H1 (cell line): Measurements from ENCODE around the gene CFAP107. TPM values are rescaled to one million over a fixed set of nuclear protein-coding genes. Genes with fewer than 3 reads are reported as not detected.

Source experiments
- CTCF ChIA-PET: fragments of 300-600 bp; sonication (Branson Sonifier 250); formaldehyde crosslinking; loops from one replicate; lab custom pipeline; 2021; ENCODE audit not compliant: partially characterized antibody; lab: Charles Lee
- POLR2A ChIA-PET: fragments of 300-600 bp; sonication (Branson Sonifier 250); formaldehyde crosslinking; loops from one replicate; lab custom pipeline; 2021; ENCODE audit warnings: inconsistent platforms; ENCODE audit not compliant: partially characterized antibody; lab: Charles Lee
- DNase-seq, 2 experiments: peaks; one replicate each; pipeline versions ENCODE4 v3.0.0 to v3.0.0-alpha.2; 2010 to 2022; ENCODE audit warnings: low spot score in 2 of 2, low read depth in 1 of 2, mixed read lengths in 1 of 2
- FAIRE-seq: peaks from 2 replicates; lab custom pipeline; 2011; peaks lifted over from hg19 to GRCh38; lab: Jason Lieb, UNC
- H2AFZ ChIP-seq: 2 replicates; pipeline ENCODE4 v1.8.1; 2012; ENCODE audit warnings: low read length, inconsistent platforms
- H2AK5ac ChIP-seq: 2 replicates; pipeline ENCODE4 v1.6.1; 2013; ENCODE audit warnings: low read depth, low read length
- H2BK120ac ChIP-seq: replicated peaks from 2 replicates; pipeline ENCODE3; 2013; ENCODE audit warnings: low read depth, low read length, inconsistent platforms
- H2BK12ac ChIP-seq: 2 replicates; pipeline ENCODE4 v1.6.1; 2013; ENCODE audit warnings: low read depth, low read length
- H2BK15ac ChIP-seq: 2 replicates; pipeline ENCODE4 v1.6.1; 2013; ENCODE audit warnings: low read length
- H2BK20ac ChIP-seq: 2 replicates; pipeline ENCODE4 v1.6.1; 2013; ENCODE audit warnings: low read length
- H2BK5ac ChIP-seq: 2 replicates; pipeline ENCODE4 v1.6.1; 2013; ENCODE audit warnings: low read depth, low read length
- H3K14ac ChIP-seq: 2 replicates; pipeline ENCODE4 v1.6.1; 2013; ENCODE audit warnings: inconsistent platforms; ENCODE audit not compliant: insufficient read length
- H3K18ac ChIP-seq: 2 replicates; pipeline ENCODE4 v1.6.1; 2013; ENCODE audit warnings: low read length; ENCODE audit errors: extremely low read depth
- H3K23ac ChIP-seq: 2 replicates; pipeline ENCODE4 v1.6.1; 2013; ENCODE audit warnings: inconsistent platforms; ENCODE audit not compliant: insufficient read length
- H3K23me2 ChIP-seq: 2 replicates; pipeline ENCODE4 v1.6.1; 2013; ENCODE audit warnings: low read depth, low read length
- H3K27ac ChIP-seq: 2 replicates; pipeline ENCODE4 v1.6.1; 2011; ENCODE audit warnings: low read depth, low read length, inconsistent platforms
- H3K27me3 ChIP-seq, 4 experiments: replicated peaks in 1 of 4; 1 replicate in 1 of 4; 2 replicates in 3 of 4; pipeline versions ENCODE4 v1.6.1 to v1.8.1; 2011 to 2013; ENCODE audit warnings: low read length in 3 of 4, mild to moderate bottlenecking in 3 of 4, inconsistent platforms in 2 of 4, mixed read lengths in 2 of 4, moderate library complexity in 1 of 4; ENCODE audit not compliant: control insufficient read depth in 3 of 4, insufficient read depth in 3 of 4; ENCODE audit errors: extremely low read depth in 1 of 4
- H3K36me3 ChIP-seq, 4 experiments: 2 replicates each; pipeline versions ENCODE4 v1.6.1 to v1.8.1; 2011 to 2013; ENCODE audit warnings: mild to moderate bottlenecking in 4 of 4, low read length in 3 of 4, moderate library complexity in 2 of 4, control low read depth in 1 of 4, inconsistent platforms in 1 of 4; ENCODE audit not compliant: insufficient read depth in 4 of 4, control insufficient read depth in 2 of 4
- H3K4ac ChIP-seq: replicated peaks from 2 replicates; pipeline ENCODE3; 2013; ENCODE audit warnings: low read length, low read depth, mixed read lengths, inconsistent platforms; ENCODE audit not compliant: insufficient read length
- H3K4me1 ChIP-seq, 4 experiments: replicated peaks in 1 of 4; 1 replicate in 1 of 4; 2 replicates in 3 of 4; pipeline versions ENCODE4 v1.6.1 to v1.8.1; 2011 to 2013; ENCODE audit warnings: low read length in 3 of 4, inconsistent platforms in 2 of 4, mixed read lengths in 1 of 4; ENCODE audit not compliant: insufficient read depth in 4 of 4, control insufficient read depth in 3 of 4
- H3K4me2 ChIP-seq, 2 experiments: 2 replicates each; pipeline versions ENCODE4 v1.6.1 to v1.8.1; 2011 to 2013; ENCODE audit warnings: low read depth in 2 of 2, low read length in 2 of 2, control low read depth in 1 of 2, inconsistent platforms in 1 of 2, mild to moderate bottlenecking in 1 of 2; ENCODE audit not compliant: insufficient read depth in 1 of 2
- H3K4me3 ChIP-seq, 4 experiments: fragments of 200-600, 300-600 bp in 1 of 4; sonication (generic), shearing (Covaris generic), sonication (Bioruptor Twin) in 1 of 4; 2 replicates each; pipeline versions ENCODE4 v1.5.1 to v1.8.1; 2011 to 2016; ENCODE audit warnings: low read length in 4 of 4, low read depth in 3 of 4, control low read depth in 2 of 4, inconsistent platforms in 2 of 4, mild to moderate bottlenecking in 2 of 4, mixed read lengths in 1 of 4, moderate library complexity in 1 of 4; ENCODE audit not compliant: insufficient read depth in 2 of 4; ENCODE audit errors: extremely low read depth in 1 of 4
- H3K56ac ChIP-seq: replicated peaks from 2 replicates; pipeline ENCODE3; 2013; ENCODE audit warnings: low read depth, mild to moderate bottlenecking, mixed read lengths, low read length, inconsistent platforms; ENCODE audit not compliant: insufficient read length
- H3K79me1 ChIP-seq: 2 replicates; pipeline ENCODE4 v1.6.1; 2013; ENCODE audit warnings: low read depth, low read length, control low read depth
- H3K79me2 ChIP-seq, 2 experiments: 2 replicates each; pipeline versions ENCODE4 v1.6.1 to v1.8.1; 2012 to 2013; ENCODE audit warnings: low read length in 2 of 2, mild to moderate bottlenecking in 2 of 2, inconsistent platforms in 1 of 2; ENCODE audit not compliant: insufficient read depth in 2 of 2, control insufficient read depth in 1 of 2
- H3K9ac ChIP-seq, 4 experiments: replicated peaks in 1 of 4; 1 replicate in 1 of 4; 2 replicates in 3 of 4; pipeline versions ENCODE4 v1.6.1 to v1.8.1; 2011 to 2013; ENCODE audit warnings: low read depth in 3 of 4, low read length in 3 of 4, control low read depth in 2 of 4, mild to moderate bottlenecking in 2 of 4, moderate library complexity in 2 of 4, inconsistent platforms in 1 of 4; ENCODE audit errors: extremely low read depth in 1 of 4
- H3K9me3 ChIP-seq, 2 experiments: 2 replicates each; pipeline versions ENCODE4 v1.6.1 to v1.8.1; 2012 to 2013; ENCODE audit warnings: mild to moderate bottlenecking in 2 of 2, moderate library complexity in 2 of 2, control low read depth in 1 of 2, inconsistent platforms in 1 of 2, low read depth in 1 of 2, low read length in 1 of 2, mixed read lengths in 1 of 2; ENCODE audit not compliant: insufficient read depth in 2 of 2
- H4K20me1 ChIP-seq, 2 experiments: replicated peaks in 1 of 2; 2 replicates each; pipeline versions ENCODE3 to v1.8.1; 2011 to 2013; ENCODE audit warnings: inconsistent platforms in 2 of 2, low read length in 2 of 2, mild to moderate bottlenecking in 1 of 2; ENCODE audit not compliant: insufficient read depth in 2 of 2, control insufficient read depth in 1 of 2
- H4K5ac ChIP-seq: 2 replicates; pipeline ENCODE4 v1.6.1; 2013; ENCODE audit warnings: low read length, low read depth, mixed read lengths, inconsistent platforms; ENCODE audit not compliant: insufficient read length
- H4K8ac ChIP-seq: 2 replicates; pipeline ENCODE4 v1.8.0; 2013; ENCODE audit warnings: mild to moderate bottlenecking, moderate library complexity, low read length, inconsistent platforms; ENCODE audit not compliant: insufficient read depth; ENCODE audit errors: extremely low read depth
- H4K91ac ChIP-seq: replicated peaks from 2 replicates; pipeline ENCODE3; 2013; ENCODE audit warnings: low read length, mixed read lengths, inconsistent platforms; ENCODE audit not compliant: insufficient read length
- GABPA ChIP-seq: IDR thresholded peaks from 2 replicates; pipeline ENCODE4 v1.6.1; 2011; ENCODE audit warnings: mild to moderate bottlenecking, low read length, moderate library complexity, borderline replicate concordance; ENCODE audit not compliant: insufficient read depth
- GTF2F1 ChIP-seq: IDR thresholded peaks from 2 replicates; pipeline ENCODE4 v1.6.1; 2012; ENCODE audit warnings: low read depth, low read length, improper control_type of control experiment, borderline replicate concordance
- RFX5 ChIP-seq: IDR thresholded peaks from 2 replicates; pipeline ENCODE4 v1.6.1; 2011; ENCODE audit warnings: low read depth, low read length, improper control_type of control experiment, borderline replicate concordance
- SIRT6 ChIP-seq: IDR thresholded peaks from one replicate; pipeline ENCODE4 v1.7.1; 2012; ENCODE audit warnings: low read length, inconsistent platforms
- WGBS, 2 experiments: shearing (Covaris generic) in 1 of 2; methylation state at CpG; one replicate each; pipeline versions ENCODE4 v1.1.6 to v1.1.7; 2013 to 2015; ENCODE audit warnings: low lambda C conversion rate in 2 of 2, mixed read lengths in 2 of 2, inconsistent platforms in 1 of 2, low coverage in 1 of 2, missing lambda C conversion rate in 1 of 2; ENCODE audit not compliant: insufficient replicate concordance in 2 of 2, insufficient coverage in 1 of 2, insufficient read length in 1 of 2; ENCODE audit errors: extremely low coverage in 1 of 2, missing lambda C conversion rate in 1 of 2; 5-methylcytosine and 5-hydroxymethylcytosine counted together
- polyA plus RNA-seq, 7 experiments: library from polyadenylated mRNA; depleted of rRNA in 3 of 7; stranded (reverse) in 5 of 7; unstranded in 2 of 7; fragments of >200 nt in 5 of 7; fragments of 200-250 nt in 2 of 7; gene quantifications; 1 replicate in 5 of 7; 2 replicates in 1 of 7; 4 replicates in 1 of 7; pipeline versions ENCODE4 v1.2.1 to v1.2.3, GENCODE V29; 2011 to 2013; ENCODE audit warnings: missing spikeins in 2 of 7, mixed read lengths in 2 of 7
- total RNA-seq: library from RNA; stranded (reverse); fragmentation: NEBNext Ultra II Directional; extraction: Animal tissue kit (Norgen Biotek cat#: 25700); gene quantifications from 2 replicates; pipeline ENCODE4 v1.2.1, GENCODE V29; 2021

The CFAP107 gene
- total and polyA plus RNA-seq, 2 of the 8 experiments (the other 6 are each of a cell fraction or from before 2014, with no cell fraction given) = 0.23 TPM; not detected in 1

DNA sequence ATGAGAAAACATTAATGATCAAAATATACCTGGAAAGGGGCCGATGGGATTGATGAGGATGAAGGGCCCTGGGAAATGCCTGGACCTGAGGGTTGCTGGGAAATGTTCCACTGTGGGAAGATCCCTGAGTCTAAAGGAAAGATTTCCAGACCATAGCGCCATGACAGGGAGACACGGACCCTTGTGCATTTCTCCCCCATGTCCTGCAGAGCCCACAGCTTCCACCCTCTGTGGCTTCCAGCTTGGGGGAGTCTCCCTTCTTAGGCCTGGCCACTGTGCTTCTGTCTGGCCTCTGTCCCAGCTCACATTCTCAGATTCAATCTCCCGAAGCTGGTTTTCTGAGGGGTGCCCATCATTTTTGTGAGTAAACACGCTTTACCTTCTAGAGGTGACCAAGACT is 26.5 kb downstream of the CFAP107 start:
- Histone ChIP-seq H2AFZ (no peak overlapping the region), H2BK15ac (no peak overlapping the region), H3K56ac (no peak overlapping the region), H3K9me3 (no peaks in the 10 kb centered on the region), H3K23me2 (no peaks in the 10 kb centered on the region), H3K23ac (no peak overlapping the region), H3K4me3 (no peak overlapping the region), H3K4me1 (no peaks in the 10 kb centered on the region), H4K5ac (no peak overlapping the region), H3K4ac (no peak overlapping the region), H3K79me1 (no peaks in the 10 kb centered on the region), H3K27ac (no peak overlapping the region), H4K91ac (no peak overlapping the region), H2BK12ac (no peak overlapping the region), H2BK20ac (no peak overlapping the region), H3K14ac (no peak overlapping the region), H2BK120ac (no peak overlapping the region), H4K8ac (no peak overlapping the region), H3K36me3 (no peaks in the 10 kb centered on the region; a peak in 1 of 8 replicates), H3K27me3 (no peaks in the 10 kb centered on the region), H3K4me2 (no peak overlapping the region), H2AK5ac (no peak overlapping the region), H3K18ac (no peak overlapping the region), H2BK5ac (no peak overlapping the region), H3K79me2 (no peaks in the 10 kb centered on the region), H4K20me1 (no peaks in the 10 kb centered on the region), H3K9ac (no peak overlapping the region)
- TF ChIP-seq RFX5 = no peak
- TF ChIP-seq GABPA = no peak
- no peak for TF ChIP-seq SIRT6
- TF ChIP-seq GTF2F1 = no peak
- ChIA-PET POLR2A (no interaction called here), CTCF (interaction anchor here (0.7 to 2.4 kb wide), 4 partner anchors 8 to 30 kb away, joined by 3 to 7 read pairs (median 3); no protein-coding TSS in a partner anchor)
- no peak for FAIRE-seq
- 96% methylated on average over 5 of the region's 5 CpGs; no CpG with 5 or more reads in 1 of the 2 experiments for WGBS, 2 experiments
- DNase-seq = no peak
